GM12878 (cell line): ENCODE data around the gene BTNL9. TPM values are rescaled to one million over a fixed set of nuclear protein-coding genes. Genes with fewer than 3 reads are reported as not detected.
"Not testable (repeated sequence)": the region's sequence is repeated elsewhere in the genome, so short reads cannot be mapped to it uniquely, and the experiment has no call there.

Experiments
- ATAC-seq: fragments of 200-7000 bp; cut with Tn5 transposase; 3 replicates; pipeline ENCODE4 v1.9.1; 2020; ENCODE audit warnings: mild to moderate bottlenecking, moderate library complexity
- BruUV-seq: library from RNA; stranded (reverse); fragments of 400-500 nt; replicated peaks from 2 replicates; lab custom pipeline; 2021; lab: Mats Ljungman, UMichigan
- CTCF ChIA-PET: fragments of 300-600 bp; sonication (Branson Sonifier 250); formaldehyde crosslinking; extraction: SDS; loops from one replicate; lab custom pipeline; 2021; ENCODE audit warnings: inconsistent platforms; lab: Yijun Ruan, JAX
- POLR2A ChIA-PET: fragments of 350-600 bp; formaldehyde crosslinking; extraction: SDS; loops from one replicate; lab custom pipeline; 2021; ENCODE audit warnings: inconsistent platforms; lab: Charles Lee
- RAD21 ChIA-PET: fragments of 300-600 bp; sonication (Branson Sonifier 250); formaldehyde crosslinking; loops from one replicate; lab custom pipeline; 2023; ENCODE audit warnings: antibody characterized with exemption; ENCODE audit not compliant: unreplicated experiment; lab: Charles Lee
- SMC1A ChIA-PET: fragments of 300-600 bp; sonication (Branson Sonifier 250); formaldehyde crosslinking; loops from one replicate; lab custom pipeline; 2023; ENCODE audit not compliant: unreplicated experiment, uncharacterized antibody; lab: Charles Lee
- DNase-seq: peaks from one replicate; pipeline ENCODE4 v3.0.0-alpha.2; 2011; ENCODE audit warnings: low read depth, low spot score
- FAIRE-seq: peaks from 3 replicates; lab custom pipeline; 2011; peaks lifted over from hg19 to GRCh38; lab: Jason Lieb, UNC
- H2AFZ ChIP-seq: 2 replicates; pipeline ENCODE4 v1.6.0; 2011; ENCODE audit warnings: low read depth, low read length, control low read depth; ENCODE audit not compliant: control insufficient read depth
- H3K27ac ChIP-seq: 2 replicates; pipeline ENCODE4 v1.5.1; 2011; ENCODE audit warnings: control low read depth; ENCODE audit not compliant: control insufficient read depth, insufficient read depth
- H3K27me3 ChIP-seq, 2 experiments: replicated peaks in 1 of 2; 2 replicates each; pipeline versions ENCODE4 v1.6.0 to v1.6.1; 2011; ENCODE audit warnings: low read length in 1 of 2; ENCODE audit not compliant: control insufficient read depth in 2 of 2, insufficient read depth in 2 of 2
- H3K36me3 ChIP-seq, 2 experiments: 2 replicates each; pipeline ENCODE4 v1.5.1; 2011; ENCODE audit warnings: low read length in 1 of 2; ENCODE audit not compliant: control insufficient read depth in 2 of 2, insufficient read depth in 2 of 2
- H3K4me1 ChIP-seq: 2 replicates; pipeline ENCODE4 v1.6.1; 2011; ENCODE audit warnings: mild to moderate bottlenecking, low read length, moderate library complexity, mixed read lengths; ENCODE audit not compliant: control insufficient read depth, insufficient read depth
- H3K4me2 ChIP-seq: 2 replicates; pipeline ENCODE4 v1.6.0; 2011; ENCODE audit warnings: control low read depth; ENCODE audit not compliant: control insufficient read depth, insufficient read depth
- H3K4me3 ChIP-seq: fragments of 200-600 bp; sonication (generic); 2 replicates; pipeline ENCODE4 v1.5.1; 2016
- H3K79me2 ChIP-seq: 2 replicates; pipeline ENCODE4 v1.6.0; 2011; ENCODE audit warnings: low read length; ENCODE audit not compliant: control insufficient read depth, insufficient read depth
- H3K9ac ChIP-seq: 2 replicates; pipeline ENCODE4 v1.8.0; 2011; ENCODE audit warnings: low read length, control low read depth, mixed read lengths; ENCODE audit not compliant: control insufficient read depth, insufficient read depth
- H3K9me3 ChIP-seq: replicated peaks from 3 replicates; pipeline ENCODE4 v1.5.1; 2011; ENCODE audit warnings: mild to moderate bottlenecking, low read length; ENCODE audit not compliant: control insufficient read depth, insufficient read depth
- H4K20me1 ChIP-seq: 2 replicates; pipeline ENCODE4 v1.6.0; 2011; ENCODE audit not compliant: control insufficient read depth, insufficient read depth
- BCL11A ChIP-seq: IDR thresholded peaks from 2 replicates; pipeline ENCODE4 v1.6.1; 2011; ENCODE audit warnings: low read depth, low read length
- CBX3 ChIP-seq: fragments of 200-600 bp; sonication (generic); IDR thresholded peaks from 2 replicates; pipeline ENCODE4 v1.6.1; 2016; ENCODE audit warnings: low read depth, borderline replicate concordance
- CBX5 ChIP-seq: sonication (generic); IDR thresholded peaks from 2 replicates; pipeline ENCODE4 v1.6.1; 2016; ENCODE audit warnings: low read depth, moderate library complexity, mild to moderate bottlenecking, inconsistent platforms
- CHD1 ChIP-seq: IDR thresholded peaks from 2 replicates; pipeline ENCODE4 v1.6.1; 2012; ENCODE audit warnings: low read depth, low read length, improper control_type of control experiment
- HDGF ChIP-seq: fragments of 450-650 bp; IDR thresholded peaks from 2 replicates; pipeline ENCODE4 v1.6.1; 2016; ENCODE audit warnings: antibody characterized with exemption
- IKZF1 ChIP-seq: fragments of 450-650 bp; conservative IDR thresholded peaks from 2 replicates; pipeline ENCODE4 v1.6.1; 2017; ENCODE audit warnings: antibody characterized with exemption, mild to moderate bottlenecking
- KLF5 ChIP-seq: fragments of 450-650 bp; IDR thresholded peaks from 2 replicates; pipeline ENCODE4 v1.6.1; 2014; ENCODE audit warnings: mild to moderate bottlenecking; ENCODE audit not compliant: partially characterized antibody
- MEF2A ChIP-seq: IDR thresholded peaks from 2 replicates; pipeline ENCODE4 v1.6.1; 2011; ENCODE audit warnings: low read depth, mild to moderate bottlenecking, low read length, moderate library complexity; ENCODE audit not compliant: insufficient read depth
- MXI1 ChIP-seq: fragments of 150-350 bp; IDR thresholded peaks from 2 replicates; pipeline ENCODE4 v1.6.1; 2011; ENCODE audit warnings: low read depth, mild to moderate bottlenecking, inconsistent platforms, low read length, improper control_type of control experiment
- MYB ChIP-seq: fragments of 150-350 bp; IDR thresholded peaks from 2 replicates; pipeline ENCODE4 v1.6.1; 2014; ENCODE audit warnings: mild to moderate bottlenecking, low read depth, low read length, borderline replicate concordance
- MYC ChIP-seq: IDR thresholded peaks from 2 replicates; pipeline ENCODE4 v1.6.1; 2011; ENCODE audit warnings: mild to moderate bottlenecking, low read length, moderate library complexity, inconsistent platforms; ENCODE audit not compliant: insufficient read depth, insufficient replicate concordance, insufficient read length, severe bottlenecking
- NFYA ChIP-seq: IDR thresholded peaks from 2 replicates; pipeline ENCODE4 v1.6.1; 2011; ENCODE audit warnings: low read depth, mild to moderate bottlenecking, low read length, improper control_type of control experiment, borderline replicate concordance
- POLR2A ChIP-seq: IDR thresholded peaks from 2 replicates; pipeline ENCODE4 v1.6.1; 2011; ENCODE audit warnings: low read depth, mild to moderate bottlenecking, low read length
- RCOR1 ChIP-seq: conservative IDR thresholded peaks from 2 replicates; pipeline ENCODE4 v1.6.1; 2012; ENCODE audit warnings: low read depth, low read length, improper control_type of control experiment
- RELA ChIP-seq: fragments of 450-650 bp; IDR thresholded peaks from 2 replicates; pipeline ENCODE4 v1.8.0; 2014; ENCODE audit warnings: borderline replicate concordance; ENCODE audit not compliant: partially characterized antibody
- SMC3 ChIP-seq: IDR thresholded peaks from 2 replicates; pipeline ENCODE4 v1.6.1; 2011; ENCODE audit warnings: low read length, improper control_type of control experiment, borderline replicate concordance
- TARDBP ChIP-seq: IDR thresholded peaks from 2 replicates; pipeline ENCODE4 v1.6.1; 2016; ENCODE audit warnings: borderline replicate concordance
- YY1 ChIP-seq: IDR thresholded peaks from 2 replicates; pipeline ENCODE4 v1.6.1; 2011; ENCODE audit warnings: low read depth, mild to moderate bottlenecking, low read length
- WGBS: methylation state at CpG from one replicate; pipeline ENCODE4 v1.1.6; 2016; ENCODE audit warnings: low lambda C conversion rate; ENCODE audit not compliant: insufficient replicate concordance, insufficient coverage; ENCODE audit errors: missing lambda C conversion rate; 5-methylcytosine and 5-hydroxymethylcytosine counted together
- in situ Hi-C: fragments of 300-500 bp; cut with MboI; formaldehyde crosslinking; loops from 9 replicates; pipeline ENCODE4 v1.14.3; 2018; ENCODE audit warnings: mixed read lengths
- intact Hi-C: fragments of 100-400 bp; cut with micrococcal nuclease; formaldehyde crosslinking; loops from one replicate; pipeline ENCODE4 v1.14.2; 2022; ENCODE audit not compliant: unreplicated experiment
- polyA plus RNA-seq, 11 experiments: library from polyadenylated mRNA; depleted of rRNA in 4 of 11; unstranded in 6 of 11; stranded (reverse) in 5 of 11; fragments of >200 nt; fragmentation: Nextera tagmentation in 4 of 11; fragmentation: Illumina TruSeq in 1 of 11; extraction: Ambion mirVana in 4 of 11; extraction: Trizol in 1 of 11; gene quantifications; 1 replicate in 1 of 11; 2 replicates in 10 of 11; pipeline versions ENCODE4 v1.2.1 to v1.2.3, GENCODE V29; 2011 to 2016; ENCODE audit warnings: inconsistent platforms in 2 of 11, missing spikeins in 2 of 11, low read depth in 1 of 11
- total RNA-seq, 4 experiments: library from RNA; depleted of rRNA in 3 of 4; stranded (reverse); fragments of >200 nt in 3 of 4; fragmentation: Illumina TruSeq in 1 of 4; extraction: Trizol in 1 of 4; gene quantifications; 2 replicates each; pipeline versions ENCODE4 v1.2.1 to v1.2.3, GENCODE V29; 2013 to 2021

The BTNL9 gene
- total and polyA plus RNA-seq, 10 of the 15 experiments (the other 5 are each of a cell fraction or from before 2014, with no cell fraction given): 0.01 to 16.5 (median 0.06) TPM; not detected in 5

DNA sequence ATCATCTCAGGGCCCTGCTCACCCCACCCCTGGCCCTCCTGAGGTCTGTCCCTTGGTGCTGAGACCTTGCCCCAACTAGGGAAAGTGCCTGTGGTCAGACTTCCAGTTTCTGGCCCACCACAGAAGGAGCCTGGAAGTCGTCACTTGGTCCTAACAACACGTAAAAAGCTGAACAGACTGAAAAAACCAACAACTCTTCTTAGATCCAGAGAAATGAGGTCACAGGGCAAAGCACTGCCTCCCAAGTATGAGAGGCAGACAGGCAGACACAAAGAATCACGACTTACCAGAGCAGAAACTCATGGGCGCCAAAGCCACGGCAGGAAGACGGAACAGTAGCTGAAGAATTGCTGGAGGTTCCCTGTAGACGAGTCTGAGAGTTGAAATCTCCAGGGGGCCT is 52.4 kb downstream of the BTNL9 start:
- H3K9me3 ChIP-seq: no peaks in the 10 kb centered on the region
- RAD21 ChIA-PET: no interaction called here
- intact Hi-C loops (no loop called here), in situ Hi-C loops (no loop called here)
- no peak overlapping the region for H3K4me2 ChIP-seq
- no peak for ATAC-seq
- SMC1A ChIA-PET: interaction anchor here (1.3 kb wide), 1 partner anchor 23 kb away, joined by 4 read pairs; no protein-coding TSS in a partner anchor
- no peak overlapping the region for H3K9ac ChIP-seq
- no TSS peak for BruUV-seq
- TF ChIP-seq POLR2A (no peak), CBX5 (no peak), YY1 (no peak), MEF2A (no peak), TARDBP (no peak), MYB (no peak), RELA (no peak), CBX3 (no peak), MXI1 (no peak), NFYA (no peak), RCOR1 (no peak), HDGF (no peak), MYC (no peak), CHD1 (no peak), KLF5 (no peak), SMC3 (no peak), IKZF1 (no peak), BCL11A (no peak)
- H3K27ac ChIP-seq: no peak overlapping the region
- no peak for DNase-seq
- no peak for FAIRE-seq
- no peaks in the 10 kb centered on the region for H3K79me2 ChIP-seq
- no peak overlapping the region for H3K4me3 ChIP-seq
- 36% methylated on average over 7 of the region's 7 CpGs for WGBS
- H2AFZ ChIP-seq: no peak overlapping the region
- H4K20me1 ChIP-seq: no peaks in the 10 kb centered on the region
- no peaks in the 10 kb centered on the region for H3K4me1 ChIP-seq
- POLR2A ChIA-PET: no interaction called here
- no peaks in the 10 kb centered on the region; a peak in 1 of 4 replicates for H3K27me3 ChIP-seq
- no peaks in the 10 kb centered on the region for H3K36me3 ChIP-seq
- CTCF ChIA-PET: no interaction called here

DNA sequence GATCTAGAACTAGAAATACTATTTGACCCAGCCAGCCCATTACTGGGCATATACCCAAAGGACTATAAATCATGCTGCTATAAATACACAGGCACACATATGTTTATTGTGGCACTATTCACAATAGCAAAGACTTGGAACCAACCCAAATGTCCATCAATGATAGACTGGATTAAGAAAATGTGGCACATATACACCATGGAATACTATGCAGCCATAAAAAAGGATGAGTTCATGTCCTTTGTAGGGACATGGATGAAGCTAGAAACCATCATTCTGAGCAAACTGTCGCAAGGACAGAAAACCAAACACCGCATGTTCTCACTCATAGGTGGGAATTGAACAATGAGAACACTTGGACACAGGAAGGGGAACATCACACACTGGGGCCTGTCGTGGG is 55.1 kb downstream of the BTNL9 start:
- RAD21 ChIA-PET, H3K4me1 ChIP-seq, H3K4me2 ChIP-seq, BruUV-seq, H3K27me3 ChIP-seq, ATAC-seq, H3K79me2 ChIP-seq, H3K9ac ChIP-seq, H3K4me3 ChIP-seq, intact Hi-C loops, SMC1A ChIA-PET, H3K36me3 ChIP-seq, H3K27ac ChIP-seq, H3K9me3 ChIP-seq, H2AFZ ChIP-seq, POLR2A ChIA-PET, DNase-seq, FAIRE-seq, in situ Hi-C loops, CTCF ChIA-PET, H4K20me1 ChIP-seq: not testable (repeated sequence)
- WGBS: 90% methylated on average over 2 of the region's 3 CpGs
